Measurements from ENCODE around the gene LYST.

LYST gene

GRCh38 chr1:235736263-235736662, 130.4 kb downstream of the LYST start:
- TF ChIP-seq, protein P1, sequence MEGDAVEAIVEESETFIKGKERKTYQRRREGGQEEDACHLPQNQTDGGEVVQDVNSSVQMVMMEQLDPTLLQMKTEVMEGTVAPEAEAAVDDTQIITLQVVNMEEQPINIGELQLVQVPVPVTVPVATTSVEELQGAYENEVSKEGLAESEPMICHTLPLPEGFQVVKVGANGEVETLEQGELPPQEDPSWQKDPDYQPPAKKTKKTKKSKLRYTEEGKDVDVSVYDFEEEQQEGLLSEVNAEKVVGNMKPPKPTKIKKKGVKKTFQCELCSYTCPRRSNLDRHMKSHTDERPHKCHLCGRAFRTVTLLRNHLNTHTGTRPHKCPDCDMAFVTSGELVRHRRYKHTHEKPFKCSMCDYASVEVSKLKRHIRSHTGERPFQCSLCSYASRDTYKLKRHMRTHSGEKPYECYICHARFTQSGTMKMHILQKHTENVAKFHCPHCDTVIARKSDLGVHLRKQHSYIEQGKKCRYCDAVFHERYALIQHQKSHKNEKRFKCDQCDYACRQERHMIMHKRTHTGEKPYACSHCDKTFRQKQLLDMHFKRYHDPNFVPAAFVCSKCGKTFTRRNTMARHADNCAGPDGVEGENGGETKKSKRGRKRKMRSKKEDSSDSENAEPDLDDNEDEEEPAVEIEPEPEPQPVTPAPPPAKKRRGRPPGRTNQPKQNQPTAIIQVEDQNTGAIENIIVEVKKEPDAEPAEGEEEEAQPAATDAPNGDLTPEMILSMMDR (IDR thresholded peaks at IDR 0.05; ENCODE audit: low read depth, low read length, poor library complexity, severe bottlenecking), result no peak
- no peak for TF ChIP-seq EZH2phosphoT487 (IDR thresholded peaks at IDR 0.05; ENCODE audit: borderline replicate concordance, low read length)
- Histone ChIP-seq H3K4me3 (ENCODE audit: low read length) (no peak overlapping the region), H3K9me3 (ENCODE audit: control insufficient read depth, insufficient read depth, low read length) (no peaks in the 10 kb centered on the region), H3K27me3 (ENCODE audit: control insufficient read depth, low read length) (no peaks in the 10 kb centered on the region), H3K27ac (ENCODE audit: low read depth, low read length) (no peak overlapping the region), H3K36me3 (ENCODE audit: control insufficient read depth, low read length) (no peaks in the 10 kb centered on the region), H3K4me1 (ENCODE audit: control insufficient read depth, low read length) (no peaks in the 10 kb centered on the region), H3F3A (ENCODE audit: control insufficient read depth, insufficient read depth) (no peaks in the 10 kb centered on the region), H4K20me1 (ENCODE audit: control insufficient read depth, insufficient read depth, low read depth, low read length) (no peaks in the 10 kb centered on the region), H3K79me2 (ENCODE audit: control insufficient read depth, low read length) (no peaks in the 10 kb centered on the region), H3K4me2 (ENCODE audit: low read length) (no peak overlapping the region), H3K9me2 (replicated peaks; ENCODE audit: control insufficient read depth, low read length) (no peaks in the 10 kb centered on the region)

GRCh38 chr1:235735621-235736020, 131.1 kb downstream of the LYST start:
- Histone ChIP-seq H3K4me3 (ENCODE audit: low read length) (no peak overlapping the region), H3F3A (ENCODE audit: control insufficient read depth, insufficient read depth) (no peaks in the 10 kb centered on the region), H3K4me2 (ENCODE audit: low read length) (no peak overlapping the region), H3K79me2 (ENCODE audit: control insufficient read depth, low read length) (no peaks in the 10 kb centered on the region), H3K27me3 (ENCODE audit: control insufficient read depth, low read length) (no peaks in the 10 kb centered on the region), H3K27ac (ENCODE audit: low read depth, low read length) (no peak overlapping the region), H4K20me1 (ENCODE audit: control insufficient read depth, insufficient read depth, low read depth, low read length) (no peaks in the 10 kb centered on the region), H3K4me1 (ENCODE audit: control insufficient read depth, low read length) (no peaks in the 10 kb centered on the region), H3K9me2 (replicated peaks; ENCODE audit: control insufficient read depth, low read length) (no peaks in the 10 kb centered on the region), H3K9me3 (ENCODE audit: control insufficient read depth, insufficient read depth, low read length) (no peaks in the 10 kb centered on the region), H3K36me3 (ENCODE audit: control insufficient read depth, low read length) (no peaks in the 10 kb centered on the region)
- TF ChIP-seq, protein P1 (IDR thresholded peaks at IDR 0.05; ENCODE audit: low read depth, low read length, poor library complexity, severe bottlenecking), result no peak
- no peak for TF ChIP-seq EZH2phosphoT487 (IDR thresholded peaks at IDR 0.05; ENCODE audit: borderline replicate concordance, low read length)

- TF ChIP-seq EZH2phosphoT487 (IDR thresholded peaks at IDR 0.05; ENCODE audit: borderline replicate concordance, low read length), result no peak
- TF ChIP-seq, protein P1 (IDR thresholded peaks at IDR 0.05; ENCODE audit: low read depth, low read length, poor library complexity, severe bottlenecking), result no peak
- H4K20me1 ChIP-seq (ENCODE audit: control insufficient read depth, insufficient read depth, low read depth, low read length), result no peaks in the 10 kb centered on the region
- H3K36me3 ChIP-seq (ENCODE audit: control insufficient read depth, low read length), result no peaks in the 10 kb centered on the region
- no peaks in the 10 kb centered on the region for H3K27me3 ChIP-seq (ENCODE audit: control insufficient read depth, low read length)
- H3K9me2 ChIP-seq (replicated peaks; ENCODE audit: control insufficient read depth, low read length), result no peaks in the 10 kb centered on the region
- H3K27ac ChIP-seq (ENCODE audit: low read depth, low read length), result no peak overlapping the region
- no peaks in the 10 kb centered on the region for H3K4me1 ChIP-seq (ENCODE audit: control insufficient read depth, low read length)
- H3K4me2 ChIP-seq (ENCODE audit: low read length), result no peak overlapping the region
- no peaks in the 10 kb centered on the region for H3F3A ChIP-seq (ENCODE audit: control insufficient read depth, insufficient read depth)
- H3K4me3 ChIP-seq (ENCODE audit: low read length), result no peak overlapping the region
- no peaks in the 10 kb centered on the region for H3K9me3 ChIP-seq (ENCODE audit: control insufficient read depth, insufficient read depth, low read length)
- H3K79me2 ChIP-seq (ENCODE audit: control insufficient read depth, low read length), result no peaks in the 10 kb centered on the region
Measured at GRCh38 chr1:235734335-235734734, 132.4 kb downstream of the LYST start.

GRCh38 chr1:235730007-235730406, 136.7 kb downstream of the LYST start:
- Histone ChIP-seq H3K36me3 (ENCODE audit: control insufficient read depth, low read length) (no peaks in the 10 kb centered on the region), H3F3A (ENCODE audit: control insufficient read depth, insufficient read depth) (no peaks in the 10 kb centered on the region), H3K79me2 (ENCODE audit: control insufficient read depth, low read length) (no peaks in the 10 kb centered on the region), H3K9me2 (replicated peaks; ENCODE audit: control insufficient read depth, low read length) (no peaks in the 10 kb centered on the region), H4K20me1 (ENCODE audit: control insufficient read depth, insufficient read depth, low read depth, low read length) (no peaks in the 10 kb centered on the region), H3K9me3 (ENCODE audit: control insufficient read depth, insufficient read depth, low read length) (no peaks in the 10 kb centered on the region), H3K27ac (ENCODE audit: low read depth, low read length) (no peak overlapping the region), H3K27me3 (ENCODE audit: control insufficient read depth, low read length) (no peaks in the 10 kb centered on the region), H3K4me1 (ENCODE audit: control insufficient read depth, low read length) (no peaks in the 10 kb centered on the region), H3K4me2 (ENCODE audit: low read length) (no peak overlapping the region), H3K4me3 (ENCODE audit: low read length) (no peak overlapping the region)
- TF ChIP-seq EZH2phosphoT487 (IDR thresholded peaks at IDR 0.05; ENCODE audit: borderline replicate concordance, low read length), result no peak
- TF ChIP-seq, protein P1 (IDR thresholded peaks at IDR 0.05; ENCODE audit: low read depth, low read length, poor library complexity, severe bottlenecking), result no peak

All from DOHH2 (cell line).